HCEC 1CT (cell line): ENCODE results near the gene PRICKLE2.

ENCODE experiments used
- DNase-seq: peaks from one replicate; pipeline ENCODE4 v3.0.0-alpha.2; 2017

PRICKLE2 gene

GRCh38 chr3:64152676-64153466, 72.4 kb downstream of the PRICKLE2 start:
- DNase-seq = no peak

- peak; percentile 66 for DNase-seq
These were observed 73.2 kb downstream of the PRICKLE2 start for GRCh38 chr3:64152086-64152485.

GRCh38 chr3:64151342-64151871, 73.9 kb downstream of the PRICKLE2 start:
- no peak for DNase-seq

- DNase-seq = peak; percentile 80
These were observed 74.6 kb downstream of the PRICKLE2 start for GRCh38 chr3:64150623-64151207.

- no peak for DNase-seq
These were observed 75.4 kb downstream of the PRICKLE2 start for GRCh38 chr3:64149886-64150285.

- no peak for DNase-seq
These were observed 76.2 kb downstream of the PRICKLE2 start for GRCh38 chr3:64148955-64149653.

- no peak for DNase-seq
These were observed 78.1 kb downstream of the PRICKLE2 start for GRCh38 chr3:64147211-64147610.

- DNase-seq = no peak
These were observed 79.8 kb downstream of the PRICKLE2 start for GRCh38 chr3:64145438-64145837.

GRCh38 chr3:64144241-64144900, 80.9 kb downstream of the PRICKLE2 start:
- no peak for DNase-seq

GRCh38 chr3:64143409-64144130, 81.7 kb downstream of the PRICKLE2 start:
- peak; percentile 69 for DNase-seq

- DNase-seq = no peak
These were observed 83.8 kb downstream of the PRICKLE2 start for GRCh38 chr3:64141476-64141875.

- no peak for DNase-seq
These were observed 84.6 kb downstream of the PRICKLE2 start for GRCh38 chr3:64140651-64141050.

GRCh38 chr3:64138656-64139375, 86.5 kb downstream of the PRICKLE2 start:
- DNase-seq = no peak

GRCh38 chr3:64138046-64138445, 87.2 kb downstream of the PRICKLE2 start:
- DNase-seq = peak; percentile 41

- DNase-seq = no peak
These were observed 90.4 kb downstream of the PRICKLE2 start for GRCh38 chr3:64134882-64135281.

GRCh38 chr3:64133987-64134386, 91.3 kb downstream of the PRICKLE2 start:
- no peak for DNase-seq

GRCh38 chr3:64133272-64133671, 92.0 kb downstream of the PRICKLE2 start:
- no peak for DNase-seq

- DNase-seq = no peak
These were observed 93.4 kb downstream of the PRICKLE2 start for GRCh38 chr3:64131725-64132469.

- DNase-seq = no peak
These were observed 94.8 kb downstream of the PRICKLE2 start for GRCh38 chr3:64130436-64130835.

- no peak for DNase-seq
These were observed 95.7 kb downstream of the PRICKLE2 start for GRCh38 chr3:64129581-64129980.

GRCh38 chr3:64129106-64129505, 96.2 kb downstream of the PRICKLE2 start:
- no peak for DNase-seq
